ENCODE data around the gene TNNI2. TPM values are rescaled to one million over a fixed set of nuclear protein-coding genes. Genes with fewer than 3 reads are reported as not detected.

TNNI2 gene
- total RNA-seq, 2 donors from 2014 or later = 0.92 TPM; not detected in 1

- intact Hi-C loops (cut with DNase I, micrococcal nuclease) = loop anchor here in 1 of 2 donors (10.0 kb wide), 1 partner anchor 55 kb away; the partner anchor contains the start of gene MRPL23
- DNase-seq (no peak), ATAC-seq (no peak)
Measured at GRCh38 chr11:1889941-1890855, 51.4 kb downstream of the TNNI2 start.

Small RNA genes within 50 kb of the gene (microRNA-seq; reads per million reads assigned to microRNA genes)
- gene MIR4298 (0 reads per million in 2 donors), gene MIR7847 (0 reads per million in 2 donors)

Other genes with a start within 250 kb of the TNNI2 start
- not detected for gene KRTAP5-2, start 240.7 kb upstream of the TNNI2 start, total RNA-seq
- gene KRTAP5-3, start 230.5 kb upstream of the TNNI2 start, total RNA-seq = not detected
- not detected for gene KRTAP5-4, start 216.8 kb upstream of the TNNI2 start, total RNA-seq
- under 1 TPM; 0.28 to 0.43 TPM for gene KRTAP5-5, start 209.2 kb upstream of the TNNI2 start, total RNA-seq
- not detected for gene KRTAP5-6, start 141.8 kb upstream of the TNNI2 start, total RNA-seq
- 1 to 10 TPM in 1 of 2 donors, under 1 TPM in 1; 0.87 to 1.7 TPM for gene IFITM10, start 88.4 kb upstream of the TNNI2 start, total RNA-seq
- gene CTSD, start 75.1 kb upstream of the TNNI2 start, total RNA-seq = 1,000 to 10,000 TPM; 1,016 to 1,279 TPM
- gene SYT8, start 4.0 kb upstream of the TNNI2 start, total RNA-seq = 1 to 10 TPM in 1 of 2 donors, under 1 TPM in 1; 0.75 to 4.6 TPM
- gene LSP1, start 14.1 kb downstream of the TNNI2 start, total RNA-seq = 10 to 100 TPM in 1 of 2 donors, 1 to 10 TPM in 1; 9.9 to 28.6 TPM
- gene PRR33, start 52.9 kb downstream of the TNNI2 start, total RNA-seq = not detected
- gene TNNT3, start 80.7 kb downstream of the TNNI2 start, total RNA-seq = under 1 TPM in 1 of 2 donors, not detected in 1; 0.73 TPM
- 10 to 100 TPM; 65.8 to 79.0 TPM for gene MRPL23, start 108.4 kb downstream of the TNNI2 start, total RNA-seq
- 10 to 100 TPM in 1 of 2 donors, 1 to 10 TPM in 1; 7.4 to 14.2 TPM for gene H19, start 158.9 kb downstream of the TNNI2 start, total RNA-seq